Liver (tissue), 9 donors: Measurements from ENCODE around the gene MLLT3. TPM values are rescaled to one million over a fixed set of nuclear protein-coding genes. Genes with fewer than 3 reads are reported as not detected.

Experiments
- DNase-seq: peaks from one replicate; pipeline ENCODE4 v3.0.0-alpha.2; 2017; ENCODE audit warnings: low spot score
- H3K27ac ChIP-seq, 2 donors: one replicate each; pipeline ENCODE4 v1.7.0; 2013; ENCODE audit warnings: inconsistent platforms in 2 of 2, low read length in 2 of 2, control low read depth in 1 of 2, low read depth in 1 of 2, mild to moderate bottlenecking in 1 of 2
- H3K27me3 ChIP-seq, 4 donors: one replicate each; pipeline versions ENCODE4 v1.6.1 to v1.7.0; 2013; ENCODE audit warnings: low read length in 3 of 4, inconsistent platforms in 1 of 4, mild to moderate bottlenecking in 1 of 4, moderate library complexity in 1 of 4; ENCODE audit not compliant: control insufficient read depth in 4 of 4, insufficient read depth in 4 of 4
- H3K36me3 ChIP-seq, 4 donors: one replicate each; pipeline versions ENCODE4 v1.6.1 to v1.7.0; 2013; ENCODE audit warnings: low read length in 3 of 4, mild to moderate bottlenecking in 3 of 4, low read depth in 1 of 4, moderate library complexity in 1 of 4; ENCODE audit not compliant: control insufficient read depth in 4 of 4, insufficient read depth in 3 of 4
- H3K4me1 ChIP-seq, 4 donors: one replicate each; pipeline versions ENCODE4 v1.6.1 to v1.7.0; 2013; ENCODE audit warnings: low read length in 3 of 4, mild to moderate bottlenecking in 3 of 4, moderate library complexity in 1 of 4; ENCODE audit not compliant: control insufficient read depth in 4 of 4, insufficient read depth in 4 of 4
- H3K4me3 ChIP-seq, 3 donors: one replicate each; pipeline versions ENCODE4 v1.6.1 to v1.7.0; 2013; ENCODE audit warnings: low read length in 3 of 3, control low read depth in 1 of 3, low read depth in 1 of 3, mild to moderate bottlenecking in 1 of 3
- H3K9ac ChIP-seq, 2 donors: one replicate each; pipeline ENCODE4 v1.7.0; 2013; ENCODE audit warnings: low read length in 2 of 2, mild to moderate bottlenecking in 2 of 2, moderate library complexity in 2 of 2, control low read depth in 1 of 2, low read depth in 1 of 2
- H3K9me3 ChIP-seq, 4 donors: one replicate each; pipeline versions ENCODE4 v1.6.1 to v1.7.0; 2013; ENCODE audit warnings: low read length in 3 of 4; ENCODE audit not compliant: control insufficient read depth in 4 of 4
- EGR1 ChIP-seq, 2 donors: IDR thresholded peaks; 2 replicates each; pipeline ENCODE4 v1.6.1; 2016 to 2018; ENCODE audit warnings: antibody characterized with exemption in 2 of 2, low read depth in 2 of 2
- FOXA1 ChIP-seq: IDR thresholded peaks from 2 replicates; pipeline ENCODE4 v1.6.1; 2016; ENCODE audit warnings: antibody characterized with exemption
- FOXA2 ChIP-seq: IDR thresholded peaks from 2 replicates; pipeline ENCODE4 v1.6.1; 2016; ENCODE audit warnings: antibody characterized with exemption
- GABPA ChIP-seq, 2 donors: IDR thresholded peaks in 1 of 2; conservative IDR thresholded peaks in 1 of 2; 2 replicates each; pipeline ENCODE4 v1.6.1; 2016; ENCODE audit warnings: antibody characterized with exemption in 2 of 2, mild to moderate bottlenecking in 1 of 2, moderate library complexity in 1 of 2
- HNF4A ChIP-seq, 2 donors: conservative IDR thresholded peaks; 2 replicates each; pipeline ENCODE4 v1.6.1; 2016; ENCODE audit warnings: antibody characterized with exemption in 2 of 2, mild to moderate bottlenecking in 2 of 2
- HNF4G ChIP-seq: IDR thresholded peaks from 2 replicates; pipeline ENCODE4 v1.6.1; 2016; ENCODE audit warnings: antibody characterized with exemption
- JUND ChIP-seq, 2 donors: IDR thresholded peaks; 2 replicates each; pipeline ENCODE4 v1.6.1; 2016; ENCODE audit warnings: antibody characterized with exemption in 2 of 2
- NR2F2 ChIP-seq: IDR thresholded peaks from 2 replicates; pipeline ENCODE4 v1.6.1; 2016; ENCODE audit warnings: antibody characterized with exemption
- RAD21 ChIP-seq, 2 donors: IDR thresholded peaks; 2 replicates each; pipeline ENCODE4 v1.6.1; 2016; ENCODE audit warnings: antibody characterized with exemption in 2 of 2, mild to moderate bottlenecking in 2 of 2
- RXRA ChIP-seq, 2 donors: IDR thresholded peaks; 2 replicates each; pipeline ENCODE4 v1.6.1; 2017 to 2018; ENCODE audit warnings: antibody characterized with exemption in 2 of 2, mild to moderate bottlenecking in 1 of 2
- SP1 ChIP-seq: IDR thresholded peaks from 2 replicates; pipeline ENCODE4 v1.6.1; 2018; ENCODE audit warnings: antibody characterized with exemption, mild to moderate bottlenecking
- TAF1 ChIP-seq: conservative IDR thresholded peaks from 2 replicates; pipeline ENCODE4 v1.6.1; 2016; ENCODE audit warnings: antibody characterized with exemption, mild to moderate bottlenecking
- YY1 ChIP-seq: IDR thresholded peaks from 2 replicates; pipeline ENCODE4 v1.6.1; 2016; ENCODE audit warnings: antibody characterized with exemption, mild to moderate bottlenecking
- WGBS: extraction: QIAGEN DNeasy Blood & Tissue Kit; methylation state at CpG from one replicate; pipeline ENCODE4 v1.1.7; 2013; 5-methylcytosine and 5-hydroxymethylcytosine counted together
- polyA plus RNA-seq, 2 donors: library from polyadenylated mRNA; stranded (reverse) in 1 of 2; unstranded in 1 of 2; fragments of 200-250 nt in 1 of 2; fragments of >200 nt in 1 of 2; fragmentation: Nextera tagmentation in 1 of 2; extraction: Ambion mirVana in 1 of 2; gene quantifications; one replicate each; pipeline versions ENCODE4 v1.2.1 to v1.2.3, GENCODE V29; 2013 to 2015
- total RNA-seq, 2 donors: library from RNA; depleted of rRNA; stranded (reverse); fragments of >200 nt; gene quantifications; one replicate each; pipeline ENCODE4 v1.2.3, GENCODE V29; 2014
- TF ChIP-seq, protein P1 (sequence below): fragments of 150-350 bp; IDR thresholded peaks from 2 replicates; pipeline ENCODE4 v1.5.1; 2017; ENCODE audit warnings: improper control_type of control experiment, low read depth, low read length; ENCODE audit not compliant: missing input control
- TF ChIP-seq, protein P2 (sequence below): IDR thresholded peaks from 2 replicates; pipeline ENCODE4 v1.6.1; 2016; ENCODE audit warnings: antibody characterized with exemption
- TF ChIP-seq, protein P3 (sequence below): IDR thresholded peaks from 2 replicates; pipeline ENCODE4 v1.6.1; 2016; ENCODE audit warnings: antibody characterized with exemption
- TF ChIP-seq, protein P4 (sequence below): IDR thresholded peaks from 2 replicates; pipeline ENCODE4 v1.6.1; 2016; ENCODE audit warnings: antibody characterized with exemption, mild to moderate bottlenecking
- TF ChIP-seq, protein P5 (sequence below): IDR thresholded peaks from 2 replicates; pipeline ENCODE4 v1.6.1; 2016; ENCODE audit warnings: antibody characterized with exemption
- donor health status: healthy.
- donor health status: healthy.
- donor health status: healthy.
- donor health status: healthy.
- donor health status: healthy.

MLLT3 gene
- total and polyA plus RNA-seq, 4 donors, result 0.79 to 25.5 (median 1.3) TPM

DNA sequence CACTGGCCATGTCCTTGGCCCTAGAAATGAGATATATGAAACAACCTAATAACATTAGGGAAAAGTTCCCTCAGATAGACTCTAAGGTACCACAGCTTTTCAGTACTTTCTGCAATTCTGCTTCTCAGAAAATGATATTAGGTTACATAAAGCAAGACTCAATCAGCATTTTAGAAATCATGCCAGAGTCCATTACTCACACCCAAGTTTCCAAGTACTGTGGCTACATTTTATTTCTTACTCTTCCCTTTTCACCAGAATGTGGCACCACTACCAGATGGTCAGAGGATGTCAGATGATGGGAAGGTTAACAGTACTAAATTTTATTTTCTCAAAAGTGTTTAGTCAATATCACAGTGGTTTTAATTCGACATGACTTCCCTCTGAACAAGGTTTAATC is 217.2 kb downstream of the MLLT3 start:
- no peak for TF ChIP-seq EGR1 (IDR thresholded peaks at IDR 0.05; ENCODE audit: low read depth in 2 of 2)
- TF ChIP-seq YY1, result no peak
- TF ChIP-seq, protein P1, sequence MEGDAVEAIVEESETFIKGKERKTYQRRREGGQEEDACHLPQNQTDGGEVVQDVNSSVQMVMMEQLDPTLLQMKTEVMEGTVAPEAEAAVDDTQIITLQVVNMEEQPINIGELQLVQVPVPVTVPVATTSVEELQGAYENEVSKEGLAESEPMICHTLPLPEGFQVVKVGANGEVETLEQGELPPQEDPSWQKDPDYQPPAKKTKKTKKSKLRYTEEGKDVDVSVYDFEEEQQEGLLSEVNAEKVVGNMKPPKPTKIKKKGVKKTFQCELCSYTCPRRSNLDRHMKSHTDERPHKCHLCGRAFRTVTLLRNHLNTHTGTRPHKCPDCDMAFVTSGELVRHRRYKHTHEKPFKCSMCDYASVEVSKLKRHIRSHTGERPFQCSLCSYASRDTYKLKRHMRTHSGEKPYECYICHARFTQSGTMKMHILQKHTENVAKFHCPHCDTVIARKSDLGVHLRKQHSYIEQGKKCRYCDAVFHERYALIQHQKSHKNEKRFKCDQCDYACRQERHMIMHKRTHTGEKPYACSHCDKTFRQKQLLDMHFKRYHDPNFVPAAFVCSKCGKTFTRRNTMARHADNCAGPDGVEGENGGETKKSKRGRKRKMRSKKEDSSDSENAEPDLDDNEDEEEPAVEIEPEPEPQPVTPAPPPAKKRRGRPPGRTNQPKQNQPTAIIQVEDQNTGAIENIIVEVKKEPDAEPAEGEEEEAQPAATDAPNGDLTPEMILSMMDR, result no peak
- no peak for TF ChIP-seq HNF4G
- no peak for TF ChIP-seq NR2F2
- TF ChIP-seq, protein P2, sequence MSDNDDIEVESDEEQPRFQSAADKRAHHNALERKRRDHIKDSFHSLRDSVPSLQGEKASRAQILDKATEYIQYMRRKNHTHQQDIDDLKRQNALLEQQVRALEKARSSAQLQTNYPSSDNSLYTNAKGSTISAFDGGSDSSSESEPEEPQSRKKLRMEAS, result no peak
- no peak for TF ChIP-seq GABPA (IDR thresholded peaks at IDR 0.05 in 1 of 2, conservative IDR thresholded peaks at IDR 0.05 in 1 of 2)
- no peak for TF ChIP-seq TAF1
- TF ChIP-seq, protein P3, sequence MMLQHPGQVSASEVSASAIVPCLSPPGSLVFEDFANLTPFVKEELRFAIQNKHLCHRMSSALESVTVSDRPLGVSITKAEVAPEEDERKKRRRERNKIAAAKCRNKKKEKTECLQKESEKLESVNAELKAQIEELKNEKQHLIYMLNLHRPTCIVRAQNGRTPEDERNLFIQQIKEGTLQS, result no peak
- no peak for TF ChIP-seq FOXA2
- H3K27me3 ChIP-seq, result no peaks in the 10 kb centered on the region
- H3K27ac ChIP-seq, result no peak overlapping the region
- H3K9ac ChIP-seq, result no peak overlapping the region
- no peaks in the 10 kb centered on the region for H3K9me3 ChIP-seq
- no peak for DNase-seq
- WGBS, result 82% methylated on average over 1 of the region's 1 CpG
- H3K4me1 ChIP-seq, result no peaks in the 10 kb centered on the region
- H3K36me3 ChIP-seq, result no peaks in the 10 kb centered on the region
- no peak overlapping the region for H3K4me3 ChIP-seq

DNA sequence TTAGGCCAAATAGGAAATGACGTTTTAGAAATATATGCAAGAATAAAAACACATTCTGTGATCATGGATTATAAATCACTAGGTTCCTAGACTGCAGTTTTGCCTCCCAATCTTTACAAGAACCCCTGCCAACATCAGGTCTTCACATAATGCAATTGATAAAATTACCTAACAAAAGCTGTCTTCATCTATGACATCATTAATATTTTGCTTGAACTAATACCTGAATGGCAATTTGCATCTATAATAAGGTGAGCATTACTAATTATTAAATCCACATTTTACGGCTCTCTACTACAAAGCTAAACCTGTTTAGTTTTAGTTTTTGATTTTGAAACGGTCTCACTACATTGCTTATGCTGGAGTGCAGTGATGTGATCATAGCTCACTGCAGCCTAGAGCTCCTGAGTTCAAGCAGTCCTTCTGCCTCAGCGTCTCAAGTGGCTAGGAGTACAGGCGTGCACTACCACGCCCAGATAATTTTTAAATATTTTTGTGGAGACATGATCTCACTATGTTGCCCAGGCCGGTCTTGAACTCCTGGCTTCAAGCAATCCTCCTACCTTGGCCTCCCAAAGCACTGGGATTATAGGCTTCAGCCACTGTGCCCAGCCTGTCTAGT is 218.0 kb downstream of the MLLT3 start:
- H3K4me1 ChIP-seq, result no peaks in the 10 kb centered on the region
- no peaks in the 10 kb centered on the region for H3K36me3 ChIP-seq
- H3K27me3 ChIP-seq, result no peaks in the 10 kb centered on the region
- DNase-seq, result no peak
- WGBS, result 94% methylated on average over 7 of the region's 7 CpGs
- H3K9me3 ChIP-seq, result no peaks in the 10 kb centered on the region
- no peak overlapping the region for H3K9ac ChIP-seq
- no peak overlapping the region for H3K4me3 ChIP-seq
- H3K27ac ChIP-seq, result no peak overlapping the region
- TF ChIP-seq FOXA2, result no peak
- no peak for TF ChIP-seq TAF1
- TF ChIP-seq FOXA1, result no peak
- no peak for TF ChIP-seq HNF4G
- no peak for TF ChIP-seq YY1
- TF ChIP-seq, protein P3, result no peak
- TF ChIP-seq NR2F2, result no peak
- TF ChIP-seq, protein P4, sequence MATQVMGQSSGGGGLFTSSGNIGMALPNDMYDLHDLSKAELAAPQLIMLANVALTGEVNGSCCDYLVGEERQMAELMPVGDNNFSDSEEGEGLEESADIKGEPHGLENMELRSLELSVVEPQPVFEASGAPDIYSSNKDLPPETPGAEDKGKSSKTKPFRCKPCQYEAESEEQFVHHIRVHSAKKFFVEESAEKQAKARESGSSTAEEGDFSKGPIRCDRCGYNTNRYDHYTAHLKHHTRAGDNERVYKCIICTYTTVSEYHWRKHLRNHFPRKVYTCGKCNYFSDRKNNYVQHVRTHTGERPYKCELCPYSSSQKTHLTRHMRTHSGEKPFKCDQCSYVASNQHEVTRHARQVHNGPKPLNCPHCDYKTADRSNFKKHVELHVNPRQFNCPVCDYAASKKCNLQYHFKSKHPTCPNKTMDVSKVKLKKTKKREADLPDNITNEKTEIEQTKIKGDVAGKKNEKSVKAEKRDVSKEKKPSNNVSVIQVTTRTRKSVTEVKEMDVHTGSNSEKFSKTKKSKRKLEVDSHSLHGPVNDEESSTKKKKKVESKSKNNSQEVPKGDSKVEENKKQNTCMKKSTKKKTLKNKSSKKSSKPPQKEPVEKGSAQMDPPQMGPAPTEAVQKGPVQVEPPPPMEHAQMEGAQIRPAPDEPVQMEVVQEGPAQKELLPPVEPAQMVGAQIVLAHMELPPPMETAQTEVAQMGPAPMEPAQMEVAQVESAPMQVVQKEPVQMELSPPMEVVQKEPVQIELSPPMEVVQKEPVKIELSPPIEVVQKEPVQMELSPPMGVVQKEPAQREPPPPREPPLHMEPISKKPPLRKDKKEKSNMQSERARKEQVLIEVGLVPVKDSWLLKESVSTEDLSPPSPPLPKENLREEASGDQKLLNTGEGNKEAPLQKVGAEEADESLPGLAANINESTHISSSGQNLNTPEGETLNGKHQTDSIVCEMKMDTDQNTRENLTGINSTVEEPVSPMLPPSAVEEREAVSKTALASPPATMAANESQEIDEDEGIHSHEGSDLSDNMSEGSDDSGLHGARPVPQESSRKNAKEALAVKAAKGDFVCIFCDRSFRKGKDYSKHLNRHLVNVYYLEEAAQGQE, result no peak
- TF ChIP-seq RAD21 (IDR thresholded peaks at IDR 0.05), result no peak
- no peak for TF ChIP-seq JUND (IDR thresholded peaks at IDR 0.05)
- no peak for TF ChIP-seq SP1
- TF ChIP-seq, protein P2, result no peak
- no peak for TF ChIP-seq HNF4A (conservative IDR thresholded peaks at IDR 0.05)
- TF ChIP-seq, protein P1, result no peak
- no peak for TF ChIP-seq GABPA (IDR thresholded peaks at IDR 0.05 in 1 of 2, conservative IDR thresholded peaks at IDR 0.05 in 1 of 2)
- TF ChIP-seq, protein P5, sequence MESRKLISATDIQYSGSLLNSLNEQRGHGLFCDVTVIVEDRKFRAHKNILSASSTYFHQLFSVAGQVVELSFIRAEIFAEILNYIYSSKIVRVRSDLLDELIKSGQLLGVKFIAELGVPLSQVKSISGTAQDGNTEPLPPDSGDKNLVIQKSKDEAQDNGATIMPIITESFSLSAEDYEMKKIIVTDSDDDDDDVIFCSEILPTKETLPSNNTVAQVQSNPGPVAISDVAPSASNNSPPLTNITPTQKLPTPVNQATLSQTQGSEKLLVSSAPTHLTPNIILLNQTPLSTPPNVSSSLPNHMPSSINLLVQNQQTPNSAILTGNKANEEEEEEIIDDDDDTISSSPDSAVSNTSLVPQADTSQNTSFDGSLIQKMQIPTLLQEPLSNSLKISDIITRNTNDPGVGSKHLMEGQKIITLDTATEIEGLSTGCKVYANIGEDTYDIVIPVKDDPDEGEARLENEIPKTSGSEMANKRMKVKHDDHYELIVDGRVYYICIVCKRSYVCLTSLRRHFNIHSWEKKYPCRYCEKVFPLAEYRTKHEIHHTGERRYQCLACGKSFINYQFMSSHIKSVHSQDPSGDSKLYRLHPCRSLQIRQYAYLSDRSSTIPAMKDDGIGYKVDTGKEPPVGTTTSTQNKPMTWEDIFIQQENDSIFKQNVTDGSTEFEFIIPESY, result no peak
- no peak for TF ChIP-seq RXRA (IDR thresholded peaks at IDR 0.05)
